SU-DHL-6 (cell line): ENCODE data around the gene KAT8.

Experiments used
- CTCF ChIP-seq: fragments of 200-600 bp; sonication (generic); IDR thresholded peaks from one replicate; pipeline ENCODE4 v1.5.1; 2017; ENCODE audit warnings: antibody characterized with exemption, mild to moderate bottlenecking, low read length, moderate library complexity; ENCODE audit not compliant: insufficient read depth, poor library complexity, severe bottlenecking
- EZH2phosphoT487 ChIP-seq: fragments of 200-600 bp; sonication (generic), shearing (Covaris generic); conservative IDR thresholded peaks from 2 replicates; pipeline ENCODE4 v1.6.1; 2018; ENCODE audit warnings: mild to moderate bottlenecking, antibody characterized with exemption, low read length, moderate library complexity, mixed read lengths

- TF ChIP-seq CTCF: no peak
- no peak for TF ChIP-seq EZH2phosphoT487
Measured at GRCh38 chr16:31134091-31134571, 16.7 kb downstream of the KAT8 start.
